22Rv1 (cell line): ENCODE results near the gene NOX5.

Experiments
- ZFX ChIP-seq: fragments of 450-650 bp; IDR thresholded peaks from 2 replicates; pipeline ENCODE4 v1.6.1; 2017; ENCODE audit warnings: antibody characterized with exemption, borderline replicate concordance
- TF ChIP-seq, protein P1 (sequence below): fragments of 450-650 bp; IDR thresholded peaks from 2 replicates; pipeline ENCODE4 v1.5.1; 2017; ENCODE audit warnings: mild to moderate bottlenecking

DNA sequence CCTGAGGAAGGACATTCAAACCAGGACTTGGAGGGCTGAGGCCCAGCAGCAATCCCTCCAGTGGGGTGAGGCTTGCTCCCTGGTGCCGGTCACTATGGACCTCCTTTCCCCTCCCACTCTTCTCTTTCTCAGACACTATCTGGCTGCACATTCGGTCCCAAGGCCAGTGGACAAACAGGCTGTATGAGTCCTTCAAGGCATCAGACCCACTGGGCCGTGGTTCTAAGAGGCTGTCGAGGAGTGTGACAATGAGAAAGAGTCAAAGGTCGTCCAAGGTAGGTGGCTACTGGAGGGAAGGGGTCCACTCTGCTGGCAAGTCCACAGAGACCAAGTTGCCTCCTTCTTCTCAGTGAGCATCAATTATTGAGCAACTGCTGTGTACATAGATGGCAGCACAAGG lies 28.0 kb downstream of the NOX5 start:
- TF ChIP-seq, protein P1, sequence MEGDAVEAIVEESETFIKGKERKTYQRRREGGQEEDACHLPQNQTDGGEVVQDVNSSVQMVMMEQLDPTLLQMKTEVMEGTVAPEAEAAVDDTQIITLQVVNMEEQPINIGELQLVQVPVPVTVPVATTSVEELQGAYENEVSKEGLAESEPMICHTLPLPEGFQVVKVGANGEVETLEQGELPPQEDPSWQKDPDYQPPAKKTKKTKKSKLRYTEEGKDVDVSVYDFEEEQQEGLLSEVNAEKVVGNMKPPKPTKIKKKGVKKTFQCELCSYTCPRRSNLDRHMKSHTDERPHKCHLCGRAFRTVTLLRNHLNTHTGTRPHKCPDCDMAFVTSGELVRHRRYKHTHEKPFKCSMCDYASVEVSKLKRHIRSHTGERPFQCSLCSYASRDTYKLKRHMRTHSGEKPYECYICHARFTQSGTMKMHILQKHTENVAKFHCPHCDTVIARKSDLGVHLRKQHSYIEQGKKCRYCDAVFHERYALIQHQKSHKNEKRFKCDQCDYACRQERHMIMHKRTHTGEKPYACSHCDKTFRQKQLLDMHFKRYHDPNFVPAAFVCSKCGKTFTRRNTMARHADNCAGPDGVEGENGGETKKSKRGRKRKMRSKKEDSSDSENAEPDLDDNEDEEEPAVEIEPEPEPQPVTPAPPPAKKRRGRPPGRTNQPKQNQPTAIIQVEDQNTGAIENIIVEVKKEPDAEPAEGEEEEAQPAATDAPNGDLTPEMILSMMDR, result no peak
- no peak for TF ChIP-seq ZFX
